IPS-18c (cell line): ENCODE data around the gene DMBX1.

Experiments
- H3K4me3 ChIP-seq: 2 replicates; pipeline ENCODE4 v1.7.0; 2013; ENCODE audit warnings: low read depth, mild to moderate bottlenecking, low read length, moderate library complexity; ENCODE audit not compliant: insufficient read depth
- H3K9me3 ChIP-seq: one replicate; pipeline ENCODE4 v1.6.1; 2013; ENCODE audit warnings: mild to moderate bottlenecking, low read length, moderate library complexity; ENCODE audit not compliant: control insufficient read depth, insufficient read depth

DMBX1 gene

DNA sequence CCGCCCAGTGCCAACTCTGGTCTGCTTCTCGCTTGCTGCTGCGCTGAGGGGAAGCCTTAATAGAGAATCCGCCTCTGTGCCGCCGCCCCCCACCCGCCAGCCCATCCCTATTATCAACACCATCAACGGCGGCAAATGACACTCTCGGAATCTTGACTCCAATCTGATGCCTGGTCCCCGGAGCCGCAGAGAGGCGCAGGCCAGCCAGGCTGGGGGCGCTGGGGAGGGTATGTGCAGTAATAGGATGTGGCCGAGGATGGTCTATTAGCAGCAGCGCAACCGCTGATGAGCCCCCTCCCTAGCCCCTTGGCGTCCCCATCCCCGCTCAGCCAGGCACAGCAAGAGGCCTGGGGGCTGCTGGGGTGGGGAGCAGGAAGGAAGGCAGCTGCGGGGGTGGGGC lies 15.1 kb upstream of the DMBX1 start:
- H3K9me3 ChIP-seq, result no peaks in the 10 kb centered on the region
- no peak overlapping the region for H3K4me3 ChIP-seq

DNA sequence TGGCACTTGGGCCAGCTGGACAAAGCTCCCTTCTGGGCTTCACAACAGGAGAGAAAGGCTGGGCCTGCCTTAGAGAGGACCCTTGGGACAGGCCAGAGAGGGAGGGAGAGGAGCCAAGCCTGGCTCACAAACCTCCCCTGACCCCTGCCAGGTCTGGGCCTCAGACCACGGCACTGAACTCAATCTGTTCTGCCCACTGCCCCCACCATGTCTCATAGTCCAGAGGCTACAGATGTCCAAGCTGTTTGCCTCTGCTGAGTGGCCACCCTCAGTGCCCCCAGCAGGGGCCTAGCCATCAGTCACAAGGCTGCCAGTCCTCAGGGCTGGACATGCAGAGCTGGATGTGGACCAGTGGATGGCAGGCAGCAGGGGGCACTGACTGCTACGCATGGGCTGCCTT lies 13.0 kb upstream of the DMBX1 start:
- Histone ChIP-seq H3K4me3 (no peak overlapping the region), H3K9me3 (no peaks in the 10 kb centered on the region)

DNA sequence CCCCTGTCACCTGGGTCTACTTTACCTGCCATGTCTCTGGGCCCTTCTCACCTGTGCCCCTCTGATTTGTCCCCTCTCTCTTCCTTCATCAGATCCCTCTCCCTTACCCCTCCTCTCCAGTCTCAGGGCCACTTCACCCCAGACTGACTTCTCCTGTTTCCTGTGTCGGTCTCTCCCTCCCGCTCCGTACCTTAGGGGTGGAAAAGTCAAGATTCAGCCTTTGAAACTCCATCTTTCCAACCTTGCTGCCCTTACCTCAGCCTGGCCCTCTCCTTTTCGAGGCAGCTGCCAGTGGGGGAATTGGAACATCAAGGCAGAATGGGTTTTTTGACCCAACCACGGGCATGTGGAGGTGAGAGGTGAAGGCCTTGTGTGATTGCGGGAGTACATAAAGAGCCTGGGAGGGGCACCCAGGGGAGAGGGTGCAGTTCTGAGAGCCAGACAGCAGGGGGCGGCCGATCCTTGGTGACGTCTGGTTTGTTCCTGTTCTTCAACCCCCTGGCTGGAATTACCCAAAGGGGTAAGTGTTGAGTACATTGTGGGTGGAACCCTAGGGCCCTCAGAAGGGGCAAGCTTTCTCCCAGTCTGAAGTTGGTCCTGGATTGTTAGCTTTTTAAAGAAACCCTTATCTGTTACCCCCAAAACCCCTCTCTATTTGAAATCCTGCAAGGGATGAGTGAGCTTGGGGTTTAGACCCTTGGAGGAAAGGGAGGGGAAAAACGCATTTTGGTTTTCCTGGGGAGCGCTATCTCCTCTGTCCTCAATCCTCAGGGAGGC lies 12.3 kb upstream of the DMBX1 start:
- Histone ChIP-seq H3K4me3 (no peak overlapping the region), H3K9me3 (no peaks in the 10 kb centered on the region)

DNA sequence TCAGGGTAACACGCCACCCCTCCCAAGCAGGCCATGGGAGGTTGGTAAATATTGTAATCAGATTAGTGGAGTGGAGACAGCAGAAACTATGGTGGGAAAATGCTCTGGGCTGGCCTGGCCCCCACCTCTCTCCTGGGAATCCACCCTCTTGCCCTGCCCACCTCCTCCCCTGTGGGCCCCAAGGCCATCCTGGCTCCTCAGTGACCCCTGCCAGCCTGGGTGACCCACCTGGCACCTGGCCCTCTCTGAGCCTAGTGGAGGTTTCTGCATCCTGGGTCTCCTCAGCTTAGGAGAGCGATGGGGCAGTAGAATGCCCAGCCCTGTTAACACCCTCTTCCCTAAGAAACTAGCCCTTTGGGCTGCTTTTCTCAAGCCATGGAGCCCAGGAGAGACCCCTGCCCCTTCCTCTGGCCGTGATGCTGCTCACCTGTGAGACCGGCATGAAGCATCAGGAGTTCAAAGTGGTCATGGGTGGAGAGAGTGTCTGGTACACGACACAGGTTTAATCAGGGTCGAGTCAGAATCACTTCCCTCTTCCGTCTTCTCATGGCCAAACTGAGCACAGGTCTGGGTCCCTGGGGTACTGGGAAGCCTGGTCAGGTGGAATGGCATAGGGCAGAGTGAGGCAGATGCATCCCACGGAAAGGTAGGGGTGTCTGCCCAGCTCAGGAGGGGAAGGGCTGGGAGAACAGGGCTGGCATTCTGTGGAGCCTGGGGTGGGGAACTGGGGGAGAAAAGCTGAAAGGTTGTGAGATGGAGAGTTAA lies 10.7 kb upstream of the DMBX1 start:
- Histone ChIP-seq H3K4me3 (no peak overlapping the region), H3K9me3 (no peaks in the 10 kb centered on the region)

DNA sequence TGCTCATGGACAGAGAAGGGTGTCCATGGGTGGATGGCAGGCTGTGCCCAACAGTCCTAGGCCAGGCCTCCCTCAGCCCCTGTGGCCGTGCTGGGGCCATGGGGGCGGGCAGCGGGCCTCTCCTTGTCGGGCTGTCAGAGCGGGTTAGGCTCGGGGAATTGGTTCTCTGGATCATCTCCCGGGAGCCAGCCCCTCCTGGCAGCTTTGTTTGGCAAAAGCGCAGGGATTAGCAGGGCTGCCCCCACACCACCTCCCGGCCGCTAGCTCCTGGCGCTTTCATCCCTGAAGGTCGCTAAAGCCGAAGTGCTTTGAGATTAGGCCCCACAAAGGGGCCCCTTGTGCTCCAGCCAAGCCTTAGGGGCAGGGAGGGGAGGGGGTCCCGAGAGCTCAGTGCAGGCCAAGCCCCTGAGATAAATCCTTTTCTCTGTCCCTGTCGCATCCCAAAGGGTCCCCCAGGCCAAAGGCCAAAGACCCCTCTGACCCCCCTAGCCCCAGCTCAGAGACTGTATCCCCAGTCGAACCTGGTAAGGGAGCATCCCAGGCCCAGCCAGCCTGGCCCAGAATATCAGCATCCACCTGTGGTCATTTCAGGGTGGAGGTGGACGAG lies 9.8 kb upstream of the DMBX1 start:
- Histone ChIP-seq H3K9me3 (no peaks in the 10 kb centered on the region), H3K4me3 (no peak overlapping the region)

DNA sequence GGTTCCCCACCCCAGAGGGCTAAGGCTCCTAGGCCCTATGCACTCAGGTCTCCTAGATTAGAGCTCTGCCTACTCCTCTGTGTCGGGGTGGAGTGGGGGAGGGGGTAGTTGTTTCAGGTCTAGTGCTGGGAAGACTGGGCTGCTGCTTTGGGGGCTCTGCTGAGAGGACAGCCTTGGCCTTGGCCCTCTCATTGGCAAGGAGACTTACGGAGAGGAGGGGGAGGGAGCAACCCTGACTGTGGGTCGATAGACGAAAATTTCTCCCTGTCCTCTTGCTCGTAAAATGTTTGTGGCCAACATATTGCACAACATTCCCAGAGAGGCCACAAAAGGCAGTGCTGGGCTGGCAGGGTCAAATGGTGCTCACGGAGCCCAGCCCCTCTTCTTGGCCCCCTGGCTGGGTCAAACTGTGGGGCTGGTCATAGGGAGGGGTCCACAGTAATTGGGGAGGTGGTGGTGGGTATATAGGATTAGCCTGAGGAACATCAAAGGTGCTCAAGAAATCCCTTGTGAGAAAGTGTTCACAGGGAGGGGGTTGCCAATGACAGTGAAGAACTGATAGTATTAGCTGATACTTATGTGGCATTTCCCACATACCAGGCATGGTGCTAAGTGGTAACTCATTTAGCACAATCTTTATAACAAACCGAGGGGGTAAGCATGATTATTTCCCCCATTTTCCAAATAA lies 8.5 kb upstream of the DMBX1 start:
- no peak overlapping the region for H3K4me3 ChIP-seq
- H3K9me3 ChIP-seq, result no peaks in the 10 kb centered on the region

DNA sequence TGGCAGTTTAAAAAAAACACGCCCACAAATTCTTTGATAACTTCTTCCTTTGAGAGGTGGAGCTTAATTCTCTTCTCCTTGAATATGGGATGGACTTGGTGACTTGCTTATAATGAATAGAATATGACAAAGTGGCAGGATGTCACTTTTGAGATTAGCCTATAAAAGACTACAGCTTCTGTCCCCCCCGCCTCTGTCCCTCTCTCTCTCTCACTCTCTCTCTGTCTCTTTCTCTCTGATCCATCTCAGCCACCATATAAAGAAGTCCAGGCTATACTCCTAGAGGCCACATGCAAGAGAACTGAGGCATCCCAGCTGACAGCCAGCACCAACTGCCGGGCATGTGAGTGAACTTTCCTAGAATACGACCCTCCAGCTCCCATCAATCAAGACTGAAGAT lies 7.7 kb upstream of the DMBX1 start:
- no peaks in the 10 kb centered on the region for H3K9me3 ChIP-seq
- no peak overlapping the region for H3K4me3 ChIP-seq

DNA sequence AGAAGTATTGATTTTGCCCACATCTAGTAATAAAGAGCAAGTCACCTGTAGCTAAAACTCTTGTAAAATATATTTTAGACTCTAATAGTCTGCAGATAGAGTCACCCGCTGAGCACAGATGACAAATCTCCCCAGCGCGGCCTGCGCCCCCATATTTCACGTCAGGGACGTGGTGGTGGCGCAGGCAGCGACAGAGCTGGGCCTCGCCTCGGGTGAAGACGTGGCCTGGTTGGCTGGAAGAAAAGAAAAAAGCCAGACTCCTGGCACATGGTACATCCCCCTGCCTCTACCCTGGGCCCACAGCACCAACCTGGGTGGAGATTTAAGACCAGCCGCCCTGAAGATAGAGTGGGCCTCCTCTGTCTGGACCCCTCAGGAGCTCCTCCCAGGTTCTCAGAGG lies 6.0 kb upstream of the DMBX1 start:
- Histone ChIP-seq H3K9me3 (no peaks in the 10 kb centered on the region), H3K4me3 (no peak overlapping the region)

DNA sequence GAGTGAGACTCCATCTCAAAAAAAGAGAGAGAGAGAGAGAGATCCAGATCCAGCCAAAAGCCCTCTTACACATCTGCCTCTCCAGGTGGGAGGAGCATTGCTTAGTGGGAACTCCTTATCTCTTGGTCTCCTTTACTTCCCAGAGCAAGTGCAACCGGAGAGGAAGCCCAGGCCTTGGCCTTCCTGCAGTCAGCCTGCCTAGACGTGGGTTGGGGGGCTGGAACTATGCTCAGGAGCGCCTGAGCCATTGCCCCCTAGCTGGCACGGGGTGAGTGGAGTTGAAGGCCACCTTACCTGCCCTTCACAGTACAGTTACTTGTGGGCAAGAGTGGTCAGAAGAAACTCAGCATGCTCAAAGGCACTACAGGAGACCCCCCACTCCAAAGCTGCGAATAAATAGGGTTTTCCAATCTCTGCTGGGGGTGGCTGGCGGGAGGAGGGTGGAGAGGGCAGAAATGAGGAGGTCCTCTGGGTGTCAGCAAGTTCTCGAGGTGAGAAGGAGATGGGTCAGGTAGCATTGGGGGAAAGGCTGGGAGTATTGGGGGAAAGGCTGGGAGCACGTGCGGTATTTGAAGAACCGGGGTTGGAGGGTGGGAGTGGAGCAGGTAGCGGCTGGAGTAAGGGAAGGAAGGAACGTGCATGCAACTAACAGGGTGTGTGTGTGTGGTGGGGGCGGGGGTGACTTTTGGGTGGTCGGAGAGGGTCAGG lies 4.7 kb upstream of the DMBX1 start:
- Histone ChIP-seq H3K4me3 (no peak overlapping the region), H3K9me3 (no peaks in the 10 kb centered on the region)

DNA sequence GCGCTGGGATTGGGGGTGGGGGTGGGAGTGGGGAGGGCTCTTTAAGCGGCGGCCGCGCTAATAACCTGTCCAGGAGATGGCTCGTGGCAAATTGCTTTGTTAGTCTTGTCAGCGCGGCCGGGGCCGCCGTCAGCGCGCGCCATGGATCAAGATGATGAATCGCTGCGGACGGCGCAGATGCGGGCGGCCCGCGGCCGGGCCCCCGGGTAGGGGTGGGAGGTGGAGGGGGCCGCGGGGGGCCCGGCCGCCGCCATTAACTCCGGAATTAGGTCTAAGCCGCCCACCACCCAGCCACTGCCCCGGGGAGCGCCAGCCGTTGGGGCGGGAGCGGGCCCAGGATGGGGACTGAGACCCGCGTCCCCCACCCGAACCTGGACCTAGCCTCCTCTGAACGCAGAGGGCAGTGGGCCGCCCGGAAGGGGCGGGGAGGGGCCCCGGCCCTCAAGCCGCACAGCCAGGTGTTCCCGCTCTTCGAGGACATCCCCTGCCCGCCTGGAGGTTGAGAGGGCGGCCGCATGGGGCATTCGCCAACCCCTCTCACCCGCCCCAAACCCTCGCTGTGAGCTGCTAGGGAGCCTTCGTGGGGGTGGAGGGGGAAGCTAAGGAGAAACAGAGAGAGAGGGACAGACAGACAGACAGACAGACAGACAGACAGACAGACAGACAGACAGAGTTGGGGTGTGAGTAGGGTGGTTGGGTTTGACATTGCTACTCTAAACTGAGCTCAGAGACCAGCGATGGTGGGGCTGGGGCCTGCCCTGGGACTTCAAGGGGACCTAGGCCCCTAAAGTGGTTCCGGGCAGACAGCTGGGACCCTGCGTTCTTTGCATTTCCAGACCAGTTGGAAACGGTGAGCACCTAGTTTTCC lies 3.8 kb upstream of the DMBX1 start:
- Histone ChIP-seq H3K4me3 (peak overlapping the region; percentile 36; the same call in 1 of the 2 replicates), H3K9me3 (peaks cover 3% of the 10 kb centered on the region)

DNA sequence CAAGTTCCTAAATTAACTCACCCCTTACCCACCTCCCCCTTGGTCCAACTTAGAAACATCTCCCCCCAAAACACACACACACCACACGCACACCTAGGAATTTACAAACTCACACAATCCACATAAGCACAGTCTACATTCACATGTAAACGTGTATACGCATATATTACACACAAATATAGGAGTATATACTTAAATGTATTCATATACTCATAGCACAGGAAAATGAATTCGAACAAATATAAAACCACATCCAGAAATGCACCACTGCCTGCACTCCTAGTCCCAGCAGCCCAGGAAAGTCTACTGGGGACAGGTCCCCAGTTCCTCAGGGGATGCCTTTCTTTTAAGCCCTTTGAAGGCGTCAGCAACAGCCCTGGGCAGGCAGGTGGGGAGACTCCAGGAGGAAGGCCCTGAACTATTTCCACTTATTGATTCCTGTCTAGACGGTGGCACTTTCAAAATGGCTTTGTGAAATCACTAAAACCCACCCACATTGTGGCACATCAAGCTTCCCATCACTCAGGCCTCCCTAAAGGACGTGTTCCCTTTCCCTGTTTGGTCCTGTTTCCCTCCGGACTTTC lies 3.1 kb upstream of the DMBX1 start:
- H3K4me3 ChIP-seq, result no peak overlapping the region; the same call in 1 of the 2 replicates
- peaks cover 3% of the 10 kb centered on the region for H3K9me3 ChIP-seq

DNA sequence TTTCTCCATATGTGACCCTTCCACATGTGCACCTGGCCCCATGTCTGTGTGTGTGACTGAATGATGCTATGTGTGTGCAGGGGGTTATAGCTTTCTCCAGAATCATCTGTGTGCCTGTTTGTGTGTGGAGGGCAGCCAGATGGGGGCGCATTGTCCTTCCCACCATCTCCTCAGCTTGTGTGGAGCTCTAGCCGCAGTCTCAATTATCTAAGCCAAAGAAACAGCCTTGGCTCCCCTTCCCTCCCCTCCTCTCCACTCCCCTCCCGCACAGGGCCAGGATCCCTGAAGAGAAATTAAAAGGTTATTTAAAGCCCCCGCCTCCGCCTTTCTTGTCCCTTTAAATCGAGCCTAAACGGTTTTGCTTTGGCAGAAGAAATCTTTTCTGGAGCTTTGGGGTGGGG lies 1.8 kb upstream of the DMBX1 start:
- no peak overlapping the region for H3K4me3 ChIP-seq
- H3K9me3 ChIP-seq, result peaks cover 3% of the 10 kb centered on the region

DNA sequence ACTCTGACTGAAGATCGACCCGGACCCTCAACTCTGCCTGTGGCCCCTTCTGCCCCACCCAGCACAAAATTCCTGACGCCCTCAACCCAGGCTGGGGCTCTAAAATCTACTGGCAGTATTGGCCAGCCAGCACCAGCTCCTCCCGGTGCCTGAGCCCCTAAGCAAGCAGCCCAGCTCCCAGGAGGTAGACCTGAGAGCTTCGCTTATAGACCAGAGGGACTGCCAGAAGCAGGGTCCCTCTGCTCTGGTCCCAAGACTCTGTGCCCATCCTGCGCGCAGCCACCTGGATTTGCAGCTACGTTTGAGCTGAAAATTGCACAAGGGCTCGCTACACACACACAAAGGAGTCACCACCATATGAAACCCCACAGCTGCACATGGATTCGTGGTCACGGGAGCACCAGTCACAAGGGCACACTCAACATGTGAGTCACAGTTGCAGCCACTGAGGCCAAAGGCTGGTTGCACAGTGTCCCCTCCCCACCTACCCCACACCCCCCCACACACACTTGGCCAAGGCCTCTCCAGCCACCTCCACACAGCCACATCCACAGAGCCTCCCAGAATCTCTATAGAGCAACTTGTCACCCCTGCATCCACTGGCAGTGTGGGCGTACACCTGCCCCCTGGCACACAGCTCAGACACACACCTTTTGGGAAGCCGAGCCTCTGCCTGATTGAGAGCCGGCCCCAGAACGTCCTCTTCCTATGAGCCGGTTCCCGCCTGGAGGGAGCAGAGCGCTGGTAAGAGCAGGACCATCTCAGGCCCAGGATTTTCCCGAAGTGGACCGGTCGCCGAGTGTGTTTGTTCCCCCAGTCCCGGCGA lies 1.1 kb upstream of the DMBX1 start:
- Histone ChIP-seq H3K9me3 (peaks cover 3% of the 10 kb centered on the region), H3K4me3 (peak overlapping the region; percentile 68; the same call in 1 of the 2 replicates)

DNA sequence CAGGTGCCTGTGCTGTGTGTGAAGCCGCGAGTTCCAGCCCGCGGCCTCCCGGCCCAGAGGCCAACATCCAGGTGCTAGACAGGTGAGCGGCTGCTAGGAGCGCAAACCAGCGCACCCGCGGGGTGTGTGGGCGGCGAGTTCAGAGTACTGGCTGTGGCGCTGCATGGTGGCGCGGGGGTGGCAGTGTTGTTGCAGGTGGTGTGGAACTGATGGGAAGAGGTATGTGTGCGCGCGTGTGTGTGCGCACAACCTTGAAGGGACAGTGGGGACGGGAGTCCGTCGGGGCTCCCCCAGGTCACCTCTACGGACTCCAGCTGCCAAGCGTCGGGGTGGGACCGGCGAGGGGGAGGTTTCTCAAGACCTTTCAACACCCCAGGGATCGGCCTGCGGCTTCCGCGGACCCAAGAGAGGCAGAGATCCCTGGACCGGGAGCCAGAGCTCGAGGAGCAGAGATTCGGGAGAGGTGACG lies 433 bp upstream of the DMBX1 start:
- peak overlapping the region; percentile 68 for H3K4me3 ChIP-seq
- H3K9me3 ChIP-seq, result peaks cover 3% of the 10 kb centered on the region

DNA sequence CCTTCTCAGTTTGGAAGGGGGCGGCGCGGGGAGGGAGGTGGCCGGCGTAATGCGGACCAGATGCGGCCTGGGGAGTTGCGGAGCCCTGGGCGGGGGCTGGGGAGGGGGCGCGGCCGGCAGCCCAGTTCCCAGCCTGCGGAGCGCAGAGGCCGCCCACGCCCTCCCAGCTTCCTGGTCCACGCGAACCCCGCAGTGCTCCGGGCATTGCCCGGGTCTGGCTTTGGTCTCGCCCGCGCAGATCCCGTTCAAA lies 695 bp downstream of the DMBX1 start:
- peaks cover 3% of the 10 kb centered on the region for H3K9me3 ChIP-seq
- peak overlapping the region; percentile 68 for H3K4me3 ChIP-seq
